GM13977 (cell line): ENCODE measurements around the gene FLT1.

Source experiments
- DNase-seq: peaks from one replicate; pipeline ENCODE4 v3.0.0; 2012; ENCODE audit warnings: low spot score
- CTCF ChIP-seq: IDR thresholded peaks from 2 replicates; pipeline ENCODE4 v1.5.1; 2012; ENCODE audit warnings: mild to moderate bottlenecking, control low read depth; ENCODE audit not compliant: insufficient read depth; ENCODE audit errors: extremely low read depth, missing control alignments
- in situ Hi-C: fragments of 300-500 bp; cut with MboI; formaldehyde crosslinking; loops from one replicate; pipeline ENCODE4 v1.12.0; 2022; ENCODE audit warnings: low sequenced_read_pairs, low pct_unique_long_range_greater_than_20kb, mixed read lengths, inconsistent platforms; ENCODE audit not compliant: unreplicated experiment

FLT1 gene

GRCh38 chr13:28409648-28410047, 85.3 kb downstream of the FLT1 start:
- DNase-seq: no peak
- in situ Hi-C loops: no loop called here
- no peak for TF ChIP-seq CTCF

- no peak for DNase-seq
- no peak for TF ChIP-seq CTCF
- in situ Hi-C loops: no loop called here
Measured at GRCh38 chr13:28408863-28409262, 86.1 kb downstream of the FLT1 start.

GRCh38 chr13:28408235-28408848, 86.6 kb downstream of the FLT1 start:
- in situ Hi-C loops: no loop called here
- DNase-seq: no peak
- no peak for TF ChIP-seq CTCF

GRCh38 chr13:28406733-28407266, 88.1 kb downstream of the FLT1 start:
- in situ Hi-C loops: no loop called here
- no peak for DNase-seq
- TF ChIP-seq CTCF: no peak

- DNase-seq: no peak
- no peak for TF ChIP-seq CTCF
- in situ Hi-C loops: no loop called here
Measured at GRCh38 chr13:28402057-28402381, 92.9 kb downstream of the FLT1 start.

- TF ChIP-seq CTCF: no peak
- DNase-seq: peak; percentile 32
- in situ Hi-C loops: no loop called here
Measured at GRCh38 chr13:28401303-28402056, 93.4 kb downstream of the FLT1 start.
